Glutamatergic neuron (in vitro differentiated cells): Measurements from ENCODE around the gene ODAPH. TPM values are rescaled to one million over a fixed set of nuclear protein-coding genes. Genes with fewer than 3 reads are reported as not detected.
A peak's percentile ranks its signal among the peaks of the same experiment; 100 is the strongest.
"Not testable (repeated sequence)": the region's sequence is repeated elsewhere in the genome, so short reads cannot be mapped to it uniquely, and the experiment has no call there.

ENCODE experiments used
- DNase-seq: peaks from one replicate; pipeline ENCODE4 v3.0.0; 2022
- H3K27ac Mint-ChIP-seq: one replicate; pipeline ENCODE4 v1.8.0; 2020; ENCODE audit warnings: mild to moderate bottlenecking, mixed read lengths, inconsistent platforms; ENCODE audit not compliant: unreplicated experiment
- H3K27me3 Mint-ChIP-seq: one replicate; pipeline ENCODE4 v1.8.0; 2020; ENCODE audit warnings: mild to moderate bottlenecking, moderate library complexity, mixed read lengths, inconsistent platforms; ENCODE audit not compliant: unreplicated experiment
- H3K36me3 Mint-ChIP-seq: one replicate; pipeline ENCODE4 v1.8.0; 2020; ENCODE audit warnings: mild to moderate bottlenecking, mixed read lengths, inconsistent platforms; ENCODE audit not compliant: unreplicated experiment
- H3K4me1 Mint-ChIP-seq: one replicate; pipeline ENCODE4 v1.8.0; 2020; ENCODE audit warnings: mild to moderate bottlenecking, low read depth, mixed read lengths, inconsistent platforms; ENCODE audit not compliant: unreplicated experiment
- H3K4me3 Mint-ChIP-seq: one replicate; pipeline ENCODE4 v1.8.0; 2020; ENCODE audit warnings: mild to moderate bottlenecking, mixed read lengths, inconsistent platforms; ENCODE audit not compliant: unreplicated experiment
- H3K9me3 Mint-ChIP-seq: one replicate; pipeline ENCODE4 v1.8.0; 2020; ENCODE audit warnings: mild to moderate bottlenecking, moderate library complexity, mixed read lengths, inconsistent platforms; ENCODE audit not compliant: unreplicated experiment
- CTCF ChIP-seq: fragments of 200-600 bp; sonication (generic); IDR thresholded peaks from one replicate; pipeline ENCODE4 v1.5.0; 2021; ENCODE audit not compliant: partially characterized antibody, unreplicated experiment
- long read RNA-seq: library from polyadenylated mRNA; unstranded; transcript quantifications from one replicate; pipeline ENCODE4 v2.0.0, GENCODE V29; 2020; ENCODE audit not compliant: unreplicated experiment
- total RNA-seq: library from RNA; stranded (reverse); fragmentation: NEBNext Ultra II Directional; extraction: Animal tissue kit (Norgen Biotek cat#: 25700); gene quantifications from one replicate; pipeline ENCODE4 v1.2.1, GENCODE V29; 2021; ENCODE audit not compliant: unreplicated experiment

Gene ODAPH, protein sequence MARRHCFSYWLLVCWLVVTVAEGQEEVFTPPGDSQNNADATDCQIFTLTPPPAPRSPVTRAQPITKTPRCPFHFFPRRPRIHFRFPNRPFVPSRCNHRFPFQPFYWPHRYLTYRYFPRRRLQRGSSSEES
- total RNA-seq = not detected
- long read RNA-seq = 0 reads

DNA sequence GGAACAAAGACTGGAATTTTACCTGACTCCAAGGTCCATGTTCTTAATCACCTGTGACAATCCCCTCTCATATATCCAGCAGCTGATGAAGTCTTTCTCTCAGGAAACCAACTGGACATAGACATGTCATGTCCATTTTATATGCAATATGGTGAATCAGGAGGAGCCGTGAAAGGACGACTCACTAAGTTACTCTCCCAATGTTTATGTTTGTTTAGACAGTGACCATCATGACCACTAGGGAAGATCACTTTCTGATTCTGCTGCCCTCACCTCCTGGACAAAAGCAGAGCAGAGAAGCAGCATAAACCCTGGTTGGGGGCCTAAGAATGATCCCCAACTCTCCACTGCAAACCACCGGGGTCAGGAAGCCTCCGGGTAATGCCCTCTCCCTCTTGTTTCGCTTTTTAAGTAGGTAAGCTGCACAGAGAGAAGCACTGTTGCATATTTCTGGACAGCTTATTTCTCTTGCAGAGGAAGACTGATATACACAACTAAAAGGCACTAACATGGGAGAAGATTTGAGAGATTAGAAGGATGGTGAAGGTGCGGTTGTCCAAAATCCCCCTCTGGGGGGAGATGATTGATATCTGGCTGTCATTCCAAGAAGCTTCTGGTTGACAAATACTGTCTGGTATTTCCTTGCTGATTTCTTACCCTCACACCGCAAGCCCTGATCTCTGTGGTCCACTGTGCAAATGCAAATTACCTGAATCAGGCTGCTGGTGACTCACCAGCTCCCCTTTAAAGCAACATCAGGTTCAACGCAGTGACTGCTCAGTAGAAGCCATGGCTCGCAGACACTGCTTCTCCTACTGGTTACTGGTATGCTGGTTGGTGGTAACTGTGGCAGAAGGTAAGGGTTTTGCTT, at the start of gene ODAPH:
Gene ODAPH (plus strand): TSS at position 773 of the 871 bp plus-strand sequence. CDS start 17 bp downstream, at position 790.
- no peak for DNase-seq
- Mint-ChIP-seq H3K9me3 (no peaks in the 10 kb centered on the region), H3K4me3 (no peak within 1 kb of the TSS)

DNA sequence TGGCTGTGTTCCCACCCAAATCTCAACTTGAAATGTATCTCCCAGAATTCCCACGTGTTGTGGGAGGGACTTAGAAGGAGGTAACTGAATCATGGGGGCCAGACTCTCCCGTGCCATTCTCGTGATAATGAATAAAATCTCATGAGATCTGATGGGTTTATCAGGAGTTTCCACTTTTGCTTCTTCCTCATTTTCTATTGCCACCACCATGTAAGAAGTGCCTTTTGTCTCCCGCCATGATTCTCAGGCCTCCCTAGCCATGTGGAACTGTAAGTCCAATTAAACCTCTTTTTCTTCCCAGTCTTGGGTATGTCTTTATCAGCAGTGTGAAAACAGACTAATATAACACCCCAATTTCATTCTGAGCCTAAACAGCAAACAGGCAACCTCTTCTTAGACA, 46.3 kb upstream of the ODAPH start:
- not testable (repeated sequence) for H3K4me3 Mint-ChIP-seq, H3K27me3 Mint-ChIP-seq, H3K4me1 Mint-ChIP-seq, DNase-seq, H3K36me3 Mint-ChIP-seq, H3K9me3 Mint-ChIP-seq, H3K27ac Mint-ChIP-seq

More for the DNA sequence above, at the start of gene ODAPH:
- TF ChIP-seq CTCF = no peak
- no peak within 1 kb of the TSS for H3K27ac Mint-ChIP-seq
- no peaks in the 10 kb centered on the region for H3K4me1 Mint-ChIP-seq
- H3K36me3 Mint-ChIP-seq = no peaks in the 10 kb centered on the region
- no peaks in the 10 kb centered on the region for H3K27me3 Mint-ChIP-seq

DNA sequence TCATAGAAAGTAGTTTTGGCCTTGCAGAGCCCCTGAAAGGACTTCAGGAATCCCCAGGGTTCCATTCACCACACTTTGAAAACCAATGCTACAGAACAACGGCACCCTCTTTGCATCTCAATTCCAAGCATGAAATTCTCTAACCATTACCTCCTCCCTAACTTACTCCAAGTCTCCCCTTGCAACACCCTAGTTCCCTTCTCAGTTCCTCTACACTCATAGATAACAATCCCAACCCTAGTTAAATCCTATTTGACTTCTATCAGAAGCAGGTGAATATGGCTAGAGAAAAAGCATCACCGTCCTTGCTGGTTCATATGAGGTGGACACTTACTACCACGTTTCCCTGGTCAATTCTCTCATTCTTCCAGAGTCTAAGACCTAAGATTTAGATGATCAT, 44.0 kb upstream of the ODAPH start:
- no peak for DNase-seq
- peaks cover 2% of the 10 kb centered on the region for H3K27me3 Mint-ChIP-seq
- TF ChIP-seq CTCF = no peak
- no peak overlapping the region for H3K4me3 Mint-ChIP-seq
- H3K36me3 Mint-ChIP-seq = no peaks in the 10 kb centered on the region
- no peak overlapping the region for H3K27ac Mint-ChIP-seq
- peaks cover 2% of the 10 kb centered on the region for H3K9me3 Mint-ChIP-seq
- peaks cover 4% of the 10 kb centered on the region for H3K4me1 Mint-ChIP-seq

DNA sequence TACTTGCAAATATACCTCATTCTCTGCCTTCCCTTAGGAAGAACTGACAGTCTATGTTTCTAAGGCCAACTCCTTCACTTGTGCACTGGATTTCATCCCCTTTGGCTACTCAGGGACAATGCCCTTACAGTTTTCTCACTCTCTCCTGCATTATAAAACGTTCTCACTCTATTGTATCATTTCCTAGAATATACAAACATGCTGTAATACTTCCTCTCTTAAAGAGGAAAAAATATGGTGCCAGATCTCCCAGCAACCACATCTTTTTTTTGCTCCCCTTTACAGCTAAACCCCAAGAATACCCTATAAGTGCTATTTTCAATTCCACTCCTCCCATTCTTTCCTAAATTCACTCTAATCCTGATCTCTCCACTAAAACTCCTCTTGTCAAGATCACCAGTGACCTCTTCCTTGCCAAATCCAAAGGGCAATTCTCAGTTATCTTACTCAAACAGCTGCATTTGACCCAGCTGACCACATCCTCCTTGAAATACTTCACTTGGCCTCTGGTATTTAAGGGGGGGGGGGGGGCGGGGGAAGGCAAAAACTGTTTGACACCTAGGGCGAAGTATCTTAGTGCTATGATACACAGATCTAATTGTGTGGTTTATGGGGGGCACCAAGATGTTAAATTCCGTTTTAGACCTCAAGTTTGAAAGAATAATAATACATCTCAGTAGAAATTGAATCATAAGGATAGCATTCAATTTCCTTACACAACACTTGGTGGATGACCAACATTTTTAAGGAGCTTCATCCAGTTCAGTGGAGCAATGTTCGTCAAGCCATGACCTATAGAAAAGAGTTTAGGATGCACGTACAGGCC, 43.3 kb upstream of the ODAPH start:
- Mint-ChIP-seq H3K9me3 (peaks cover 2% of the 10 kb centered on the region), H3K4me3 (no peak overlapping the region), H3K36me3 (no peaks in the 10 kb centered on the region), H3K27ac (no peak overlapping the region), H3K27me3 (peaks cover 2% of the 10 kb centered on the region), H3K4me1 (peaks cover 4% of the 10 kb centered on the region)
- no peak for DNase-seq
- TF ChIP-seq CTCF = no peak

DNA sequence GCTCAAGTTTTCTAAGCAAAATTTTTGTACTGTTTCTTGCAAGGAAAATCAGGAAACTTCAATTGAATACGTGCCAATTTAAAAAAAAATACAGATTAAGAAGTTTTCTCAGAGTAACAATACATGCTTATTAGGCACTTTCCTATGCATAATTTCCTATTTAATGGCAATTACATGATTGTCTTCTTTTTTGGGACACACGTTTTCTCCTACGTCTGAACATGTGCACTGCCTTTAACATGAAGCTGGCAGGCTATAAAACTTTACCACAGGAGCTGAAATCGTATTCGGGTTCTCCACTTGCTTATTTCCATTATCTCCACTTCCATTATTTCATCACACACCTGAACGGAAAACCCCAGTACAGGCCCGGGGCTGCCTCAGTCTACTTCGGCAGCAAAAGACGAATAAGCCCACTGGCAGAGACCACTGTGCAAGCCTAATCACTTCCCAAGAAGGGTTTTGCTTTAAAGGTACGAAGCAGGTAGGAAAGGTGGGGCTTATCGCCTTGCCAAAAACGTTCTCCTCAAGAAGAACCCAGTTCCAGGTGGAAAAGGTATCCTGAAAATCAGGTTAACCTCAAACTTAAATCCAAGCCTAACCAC, 42.2 kb upstream of the ODAPH start:
- Mint-ChIP-seq H3K27ac (peak overlapping the region; percentile 88), H3K4me1 (peaks cover 4% of the 10 kb centered on the region), H3K4me3 (no peak overlapping the region), H3K27me3 (peaks cover 2% of the 10 kb centered on the region), H3K36me3 (no peaks in the 10 kb centered on the region), H3K9me3 (peaks cover 2% of the 10 kb centered on the region)
- TF ChIP-seq CTCF = no peak
- DNase-seq = no peak
